GM19023 (cell line): ENCODE data around the gene RAC2.
"Not testable (repeated sequence)": the region's sequence is repeated elsewhere in the genome, so short reads cannot be mapped to it uniquely, and the experiment has no call there.

Experiments used
- ATAC-seq: cut with Tn5 transposase; IDR thresholded peaks from one replicate; pipeline ENCODE4 v1.9.1; 2021; ENCODE audit warnings: mild to moderate bottlenecking, moderate library complexity; ENCODE audit not compliant: unreplicated experiment

The RAC2 gene

GRCh38 chr22:37237371-37238268, 6.4 kb downstream of the RAC2 start:
- ATAC-seq, result no peak

- no peak for ATAC-seq
These were observed 8.0 kb downstream of the RAC2 start for GRCh38 chr22:37235897-37236607.

- no peak for ATAC-seq
These were observed 9.0 kb downstream of the RAC2 start for GRCh38 chr22:37234736-37235711.

- ATAC-seq, result no peak
These were observed 10.1 kb downstream of the RAC2 start for GRCh38 chr22:37233751-37234631.

DNA sequence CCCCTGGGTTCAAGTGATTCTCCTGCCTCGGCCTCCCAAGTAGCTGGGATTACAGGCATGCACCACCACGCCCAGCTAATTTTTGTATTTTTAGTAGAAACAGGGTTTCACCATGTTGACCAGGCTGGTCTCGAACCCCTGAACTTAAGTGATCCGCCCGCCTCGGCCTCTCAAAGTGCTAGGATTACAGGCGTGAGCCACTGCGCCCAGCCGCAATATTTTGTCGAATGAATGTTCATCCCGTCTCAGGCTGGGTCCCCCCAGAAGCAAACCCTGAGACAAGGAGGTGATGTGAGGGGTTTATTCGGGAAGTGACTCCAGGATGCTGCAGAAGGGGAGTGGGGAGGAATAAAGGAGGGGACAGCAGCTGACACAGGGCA, 10.7 kb downstream of the RAC2 start:
- not testable (repeated sequence) for ATAC-seq

GRCh38 chr22:37232140-37232998, 11.7 kb downstream of the RAC2 start:
- ATAC-seq, result no peak

- no peak for ATAC-seq
These were observed 12.5 kb downstream of the RAC2 start for GRCh38 chr22:37231406-37232139.

DNA sequence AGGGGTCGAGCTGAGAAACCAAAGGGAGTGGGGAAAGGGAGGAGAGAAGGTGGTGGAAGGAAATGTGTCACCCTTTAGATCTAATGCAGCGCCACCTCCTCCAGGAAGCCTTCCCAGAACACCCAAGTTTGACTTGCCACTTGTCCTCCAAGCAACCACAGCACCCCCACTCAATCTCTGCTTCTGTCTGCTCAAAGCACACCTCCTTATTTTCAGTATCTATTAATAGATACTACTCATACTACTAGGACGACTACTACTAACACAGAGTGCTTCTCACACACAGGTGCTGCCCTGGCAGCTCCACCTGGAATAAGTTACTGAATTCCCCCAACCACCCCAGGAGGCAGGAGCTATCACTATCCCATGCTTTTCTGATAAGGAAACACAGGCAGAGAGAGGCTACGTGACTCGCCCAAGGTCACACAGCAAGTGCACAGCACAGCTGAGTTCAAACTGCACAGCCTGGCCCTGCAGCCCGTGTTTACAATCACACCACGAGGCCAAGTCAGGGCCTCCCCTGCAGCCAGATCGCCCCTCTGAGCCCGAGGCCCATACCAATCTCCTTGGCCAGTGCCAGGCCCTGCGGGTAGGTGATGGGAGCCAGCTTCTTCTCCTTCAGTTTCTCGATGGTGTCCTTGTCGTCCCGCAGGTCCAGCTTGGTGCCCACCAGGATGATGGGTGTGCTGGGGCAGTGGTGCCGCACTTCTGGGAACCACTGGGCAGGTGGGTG, 13.2 kb downstream of the RAC2 start:
- no peak for ATAC-seq

DNA sequence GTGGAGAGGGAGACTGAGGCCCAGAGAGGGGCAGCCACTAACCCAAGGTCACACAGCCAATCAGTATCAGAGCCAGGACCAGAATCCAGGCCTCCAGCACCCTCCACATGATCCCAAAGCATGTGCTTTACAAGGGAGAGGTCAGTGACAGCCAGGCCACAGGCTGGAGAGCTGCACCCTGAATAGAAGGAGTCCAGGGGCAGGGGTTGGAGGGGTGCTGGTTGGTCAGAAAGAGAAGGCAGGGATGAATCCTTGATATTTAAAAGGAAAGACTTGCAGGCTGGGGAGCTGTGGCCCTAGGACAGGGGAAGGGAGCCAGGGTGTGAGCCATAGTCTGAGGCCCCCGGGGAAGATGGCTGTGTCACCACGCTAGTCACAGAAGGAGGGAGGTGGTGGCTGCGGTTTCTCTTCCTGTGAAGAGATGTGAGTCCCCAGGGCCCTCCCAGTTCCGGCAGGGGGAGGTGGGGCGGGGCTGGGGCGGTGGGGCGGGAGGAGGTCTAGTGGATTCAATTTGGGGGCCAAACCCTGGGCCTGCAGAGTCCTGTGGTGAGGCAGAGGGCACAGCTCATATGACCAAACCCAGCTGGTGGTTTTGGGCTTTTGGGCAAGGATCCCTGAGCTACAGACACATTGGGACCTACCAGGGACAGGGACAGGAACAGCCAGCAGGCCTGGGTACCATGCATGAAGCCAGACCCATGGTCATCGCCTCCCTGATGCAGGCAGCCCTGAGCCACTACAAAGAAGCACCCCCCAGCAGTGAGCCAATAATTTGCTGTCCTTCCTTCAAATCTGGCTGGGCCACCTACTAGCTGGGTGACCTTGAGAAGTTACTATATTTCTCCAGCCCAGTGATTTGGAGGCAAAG, 14.0 kb downstream of the RAC2 start:
- ATAC-seq, result no peak

- ATAC-seq, result no peak
These were observed 14.9 kb downstream of the RAC2 start for GRCh38 chr22:37229012-37229804.

- no peak for ATAC-seq
These were observed 15.7 kb downstream of the RAC2 start for GRCh38 chr22:37228106-37229011.

DNA sequence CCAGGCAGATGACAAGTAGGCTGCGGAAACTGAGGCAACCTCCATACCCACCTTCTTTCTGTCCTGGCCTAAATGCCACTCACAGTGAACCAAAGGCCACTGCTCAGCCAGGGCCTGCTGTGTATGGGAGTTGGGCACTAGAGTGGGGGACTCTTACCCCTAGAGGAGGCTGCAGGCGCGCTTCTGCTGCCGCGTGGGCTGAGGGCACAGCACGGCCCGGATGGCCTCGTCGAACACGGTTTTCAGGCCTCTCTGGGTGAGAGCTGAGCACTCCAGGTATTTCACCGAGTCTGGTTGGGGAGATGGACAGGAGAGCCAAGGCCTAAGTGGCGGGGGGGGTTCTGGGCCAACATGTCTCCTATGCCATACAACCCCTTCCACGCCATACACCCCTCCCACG, 17.6 kb downstream of the RAC2 start:
- ATAC-seq, result no peak

- no peak for ATAC-seq
These were observed 18.0 kb downstream of the RAC2 start for GRCh38 chr22:37226087-37226486.

GRCh38 chr22:37225481-37225880, 18.6 kb downstream of the RAC2 start:
- no peak for ATAC-seq
